HCT116 (cell line): Measurements from ENCODE around the gene ARRDC4. TPM values are rescaled to one million over a fixed set of nuclear protein-coding genes. Genes with fewer than 3 reads are reported as not detected.
A peak's percentile ranks its signal among the peaks of the same experiment; 100 is the strongest.

Source experiments
- ATAC-seq: fragments of 200-7000 bp; cut with Tn5 transposase; 2 replicates; pipeline ENCODE4 v1.9.1; 2020; ENCODE audit warnings: mild to moderate bottlenecking, moderate library complexity
- BruUV-seq: library from RNA; stranded (reverse); fragments of 400-500 nt; replicated peaks from 2 replicates; lab custom pipeline; 2021; lab: Mats Ljungman, UMichigan
- CTCF ChIA-PET: fragments of 300-600 bp; sonication (Branson Sonifier 250); formaldehyde crosslinking; loops from one replicate; lab custom pipeline; 2021; ENCODE audit warnings: antibody characterized with exemption; lab: Charles Lee
- POLR2A ChIA-PET: fragments of 300-600, 350-600 bp; sonication (Branson Sonifier 250); formaldehyde crosslinking; loops from one replicate; lab custom pipeline; 2021; ENCODE audit warnings: antibody characterized with exemption; lab: Charles Lee
- RAD21 ChIA-PET, 2 experiments: fragments of 300-600 bp; sonication (Branson Sonifier 250); formaldehyde crosslinking; loops; one replicate each; lab custom pipeline; 2023; ENCODE audit warnings: low total read pairs in 2 of 2; ENCODE audit not compliant: uncharacterized antibody in 2 of 2, unreplicated experiment in 2 of 2, low non-redundant PET in 1 of 2; lab: Charles Lee
- DNase-seq: peaks from one replicate; pipeline ENCODE4 v3.0.0-alpha.2; 2010; ENCODE audit warnings: low read depth, low spot score
- H2AFZ ChIP-seq: fragments of 200-600 bp; shearing (Covaris generic), sonication (generic); 2 replicates; pipeline ENCODE4 v1.6.1; 2017; ENCODE audit warnings: low read depth, mixed run types, mixed read lengths, antibody characterized with exemption, low read length; ENCODE audit not compliant: poor library complexity, severe bottlenecking
- H3K27ac ChIP-seq: 2 replicates; pipeline ENCODE4 v1.5.1; 2012; ENCODE audit warnings: low read depth, low read length
- H3K27me3 ChIP-seq: fragments of 200-600 bp; sonication (generic); 2 replicates; pipeline ENCODE4 v1.6.1; 2016; ENCODE audit warnings: mixed run types, low read length, mixed read lengths; ENCODE audit not compliant: insufficient read depth
- H3K36me3 ChIP-seq, 2 experiments: fragments of 200-500 bp in 1 of 2; fragments of 200-600 bp in 1 of 2; sonication (Bioruptor generic) in 1 of 2; sonication (generic) in 1 of 2; 2 replicates each; pipeline versions ENCODE4 v1.5.1 to v1.6.1; 2014 to 2016; ENCODE audit warnings: low read length in 2 of 2, inconsistent platforms in 1 of 2, mixed read lengths in 1 of 2, mixed run types in 1 of 2; ENCODE audit not compliant: insufficient read depth in 2 of 2, control insufficient read depth in 1 of 2
- H3K4me1 ChIP-seq, 2 experiments: fragments of 200-600 bp in 1 of 2; sonication (generic) in 1 of 2; 2 replicates each; pipeline versions ENCODE4 v1.5.1 to v1.6.1; 2012 to 2017; ENCODE audit warnings: low read length in 2 of 2, inconsistent platforms in 1 of 2, mild to moderate bottlenecking in 1 of 2, mixed read lengths in 1 of 2, mixed run types in 1 of 2, moderate library complexity in 1 of 2; ENCODE audit not compliant: insufficient read depth in 2 of 2, control insufficient read depth in 1 of 2
- H3K4me2 ChIP-seq: fragments of 200-600 bp; sonication (generic); 2 replicates; pipeline ENCODE4 v1.6.1; 2017; ENCODE audit warnings: mixed run types, low read length, mixed read lengths
- H3K4me3 ChIP-seq, 2 experiments: fragments of 200-600 bp in 1 of 2; sonication (generic) in 1 of 2; replicated peaks in 1 of 2; 2 replicates each; pipeline ENCODE4 v1.5.1; 2011 to 2016; ENCODE audit warnings: low read length in 2 of 2, control low read depth in 1 of 2, low read depth in 1 of 2, mild to moderate bottlenecking in 1 of 2, mixed read lengths in 1 of 2, mixed run types in 1 of 2
- H3K79me2 ChIP-seq: fragments of 200-600 bp; sonication (generic); 2 replicates; pipeline ENCODE4 v1.6.1; 2017; ENCODE audit warnings: mild to moderate bottlenecking, mixed run types, low read length, moderate library complexity, mixed read lengths; ENCODE audit not compliant: insufficient read depth
- H3K9ac ChIP-seq: fragments of 200-600 bp; sonication (generic); 2 replicates; pipeline ENCODE4 v1.6.1; 2016; ENCODE audit warnings: low read length, mixed read lengths
- H3K9me2 ChIP-seq: fragments of 200-600 bp; sonication (generic), shearing (Covaris generic); 2 replicates; pipeline ENCODE4 v1.6.1; 2017; ENCODE audit warnings: mixed run types, mild to moderate bottlenecking, moderate library complexity; ENCODE audit not compliant: insufficient read depth
- H3K9me3 ChIP-seq, 2 experiments: fragments of 200-500 bp in 1 of 2; fragments of 200-600 bp in 1 of 2; sonication (Bioruptor generic) in 1 of 2; sonication (generic) in 1 of 2; 2 replicates each; pipeline ENCODE4 v1.6.1; 2014 to 2017; ENCODE audit warnings: low read length in 2 of 2, mixed read lengths in 2 of 2, inconsistent platforms in 1 of 2, low read depth in 1 of 2, mild to moderate bottlenecking in 1 of 2, mixed run types in 1 of 2, moderate library complexity in 1 of 2; ENCODE audit not compliant: control insufficient read depth in 1 of 2, insufficient read depth in 1 of 2
- H4K20me1 ChIP-seq: fragments of 200-600 bp; sonication (generic), shearing (Covaris generic); 2 replicates; pipeline ENCODE4 v1.6.1; 2017; ENCODE audit warnings: mixed run types, mild to moderate bottlenecking, moderate library complexity; ENCODE audit not compliant: insufficient read depth
- CEBPB ChIP-seq: IDR thresholded peaks from 2 replicates; pipeline ENCODE4 v1.6.1; 2012; ENCODE audit warnings: low read depth
- CTCF ChIP-seq, 3 experiments: fragments of 200-600 bp in 1 of 3; sonication (generic) in 1 of 3; IDR thresholded peaks in 2 of 3; conservative IDR thresholded peaks in 1 of 3; 2 replicates each; pipeline ENCODE4 v1.5.1; 2012 to 2017; ENCODE audit warnings: low read depth in 2 of 3, low read length in 2 of 3, antibody characterized with exemption in 1 of 3, borderline replicate concordance in 1 of 3, control low read depth in 1 of 3, mild to moderate bottlenecking in 1 of 3, mixed read lengths in 1 of 3, mixed run types in 1 of 3, moderate library complexity in 1 of 3; ENCODE audit not compliant: insufficient read depth in 1 of 3
- EGR1 ChIP-seq: IDR thresholded peaks from 2 replicates; pipeline ENCODE4 v1.6.1; 2012; ENCODE audit warnings: low read depth
- ELF1 ChIP-seq: IDR thresholded peaks from 2 replicates; pipeline ENCODE4 v1.6.1; 2012; ENCODE audit warnings: low read depth, borderline replicate concordance
- EZH2 ChIP-seq: fragments of 200-600 bp; sonication (generic); IDR thresholded peaks from 2 replicates; pipeline ENCODE4 v1.6.1; 2017; ENCODE audit warnings: antibody characterized with exemption, mixed run types
- EZH2phosphoT487 ChIP-seq: fragments of 200-600 bp; IDR thresholded peaks from 2 replicates; pipeline ENCODE4 v1.6.1; 2018; ENCODE audit warnings: antibody characterized with exemption, borderline replicate concordance
- FOSL1 ChIP-seq: IDR thresholded peaks from 2 replicates; pipeline ENCODE4 v1.6.1; 2012; ENCODE audit warnings: low read depth
- JUND ChIP-seq: IDR thresholded peaks from 2 replicates; pipeline ENCODE4 v1.6.1; 2012
- MAX ChIP-seq: IDR thresholded peaks from 2 replicates; pipeline ENCODE4 v1.6.1; 2012
- POLR2A ChIP-seq: IDR thresholded peaks from 2 replicates; pipeline ENCODE4 v1.7.0; 2011; ENCODE audit warnings: borderline replicate concordance; ENCODE audit not compliant: insufficient read depth, insufficient read length; ENCODE audit errors: extremely low read depth
- POLR2AphosphoS5 ChIP-seq: IDR thresholded peaks from 2 replicates; pipeline ENCODE4 v1.6.1; 2011; ENCODE audit warnings: mild to moderate bottlenecking, low read depth, low read length, moderate library complexity
- RAD21 ChIP-seq: IDR thresholded peaks from 2 replicates; pipeline ENCODE4 v1.6.1; 2012; ENCODE audit warnings: low read depth, mild to moderate bottlenecking
- SIN3A ChIP-seq: IDR thresholded peaks from 2 replicates; pipeline ENCODE4 v1.6.1; 2012; ENCODE audit warnings: low read depth
- SRF ChIP-seq: IDR thresholded peaks from 2 replicates; pipeline ENCODE4 v1.6.1; 2012; ENCODE audit warnings: low read depth
- TCF7L2 ChIP-seq: IDR thresholded peaks from 2 replicates; pipeline ENCODE4 v1.7.0; 2011; ENCODE audit warnings: borderline replicate concordance, inconsistent platforms; ENCODE audit not compliant: insufficient read depth, insufficient read length; ENCODE audit errors: extremely low read depth
- YY1 ChIP-seq: IDR thresholded peaks from 2 replicates; pipeline ENCODE4 v1.6.1; 2011; ENCODE audit warnings: low read length, low read depth, moderate library complexity, mild to moderate bottlenecking; ENCODE audit not compliant: insufficient replicate concordance; ENCODE audit errors: extremely low read depth
- ZBTB33 ChIP-seq: IDR thresholded peaks from 2 replicates; pipeline ENCODE4 v1.6.1; 2011; ENCODE audit warnings: mild to moderate bottlenecking, low read length, moderate library complexity; ENCODE audit not compliant: insufficient replicate concordance; ENCODE audit errors: extremely low read depth
- ZFX ChIP-seq: fragments of 450-650 bp; IDR thresholded peaks from 2 replicates; pipeline ENCODE4 v1.6.1; 2017
- ZNF274 ChIP-seq: fragments of 200-500 bp; sonication (Bioruptor generic); IDR thresholded peaks from 2 replicates; pipeline ENCODE4 v1.6.1; 2014; ENCODE audit warnings: mild to moderate bottlenecking, low read depth, low read length, inconsistent platforms
- intact Hi-C: fragments of 100-400 bp; cut with micrococcal nuclease; formaldehyde crosslinking; loops from 2 replicates; pipeline ENCODE4 v1.10.0; 2022
- total RNA-seq: library from RNA; stranded (reverse); gene quantifications from one replicate; pipeline ENCODE4 v1.2.1, GENCODE V29; 2021; ENCODE audit not compliant: unreplicated experiment

Gene ARRDC4
- total RNA-seq, 1 experiment from 2014 or later: 19.6 TPM

- POLR2A ChIA-PET: no interaction called here
- RAD21 ChIA-PET: no interaction called here
- CTCF ChIA-PET: no interaction called here
- H3K9me2 ChIP-seq: no peaks in the 10 kb centered on the region
- peaks cover 2 to 7% of the 10 kb centered on the region in 2 experiments; a peak in 2 of 4 replicates for H3K36me3 ChIP-seq
- no peak overlapping the region for H3K27ac ChIP-seq
- peaks cover 0 to 5% of the 10 kb centered on the region in 2 experiments; a peak in 1 of 4 replicates for H3K4me1 ChIP-seq
- ATAC-seq (no peak), DNase-seq (no peak)
- no peak overlapping the region for H2AFZ ChIP-seq
- TF ChIP-seq RAD21 (no peak), EZH2phosphoT487 (no peak), ZFX (no peak), FOSL1 (no peak), ELF1 (no peak), YY1 (no peak), POLR2AphosphoS5 (no peak), TCF7L2 (no peak), ZBTB33 (no peak), EGR1 (no peak), JUND (no peak), POLR2A (no peak), CTCF (IDR thresholded peaks at IDR 0.05 in 2 of 3, conservative IDR thresholded peaks at IDR 0.05 in 1 of 3; ENCODE audit: borderline replicate concordance in 1 of 3, insufficient read depth in 1 of 3, low read depth in 2 of 3, low read length in 2 of 3) (no peak), SRF (no peak), ZNF274 (no peak), EZH2 (no peak), MAX (no peak), SIN3A (no peak), CEBPB (no peak)
- H3K4me2 ChIP-seq: 0 out of 2 replicates have a peak overlapping the region, but pooled peaks have one; percentile 3
- no peak overlapping the region for H3K9ac ChIP-seq
- no peaks in the 10 kb centered on the region for H3K79me2 ChIP-seq
- H3K27me3 ChIP-seq: 0 out of 2 replicates have a peak, but pooled peaks cover 3% of the 10 kb centered on the region
- intact Hi-C loops: no loop called here
- no peak overlapping the region for H3K4me3 ChIP-seq
- H4K20me1 ChIP-seq: no peaks in the 10 kb centered on the region
- BruUV-seq: no TSS peak
- H3K9me3 ChIP-seq: no peaks in the 10 kb centered on the region
Observed at GRCh38 chr15:97976766-97977503, 16.4 kb downstream of the ARRDC4 start.
